Measurements from ENCODE around the gene CPED1. TPM values are rescaled to one million over a fixed set of nuclear protein-coding genes. Genes with fewer than 3 reads are reported as not detected.

CPED1 gene
- total and polyA plus RNA-seq, 5 donors, result 3.9 to 31.1 (median 28.0) TPM

- Histone ChIP-seq H3K4me3 (ENCODE audit: low read length) (no peak overlapping the region), H3K4me1 (ENCODE audit: control insufficient read depth, insufficient read depth, low read length) (no peaks in the 10 kb centered on the region), H3K27ac (ENCODE audit: low read length) (no peak overlapping the region), H3K9me3 (ENCODE audit: control insufficient read depth, low read length) (no peaks in the 10 kb centered on the region), H3K27me3 (ENCODE audit: control insufficient read depth, insufficient read depth) (no peaks in the 10 kb centered on the region)
- DNase-seq (no peak), ATAC-seq (no peak)
- WGBS, result 94% methylated on average over 1 of the region's 1 CpG
- intact Hi-C loops (cut with DNase I), result loop anchor here in 1 of 4 donors (10.0 kb wide), 1 partner anchor 869 kb away; no protein-coding TSS in a partner anchor
Observed at GRCh38 chr7:121126201-121126600, 137.7 kb downstream of the CPED1 start.

GRCh38 chr7:121126801-121127534 is 138.5 kb downstream of the CPED1 start:
- 53% methylated on average over 3 of the region's 3 CpGs for WGBS
- Histone ChIP-seq H3K4me3 (ENCODE audit: low read length) (no peak overlapping the region), H3K4me1 (ENCODE audit: control insufficient read depth, insufficient read depth, low read length) (no peaks in the 10 kb centered on the region), H3K9me3 (ENCODE audit: control insufficient read depth, low read length) (no peaks in the 10 kb centered on the region), H3K27ac (ENCODE audit: low read length) (no peak overlapping the region), H3K27me3 (ENCODE audit: control insufficient read depth, insufficient read depth) (no peaks in the 10 kb centered on the region)
- no peak for DNase-seq
- intact Hi-C loops (cut with DNase I), result loop anchor here in 1 of 4 donors (10.0 kb wide), 1 partner anchor 868 kb away; no protein-coding TSS in a partner anchor
- no peak for ATAC-seq

GRCh38 chr7:121132940-121133339 is 144.4 kb downstream of the CPED1 start:
- Histone ChIP-seq H3K27ac (ENCODE audit: low read length) (no peak overlapping the region), H3K4me1 (ENCODE audit: control insufficient read depth, insufficient read depth, low read length) (no peaks in the 10 kb centered on the region), H3K27me3 (ENCODE audit: control insufficient read depth, insufficient read depth) (no peaks in the 10 kb centered on the region), H3K9me3 (ENCODE audit: control insufficient read depth, low read length) (no peaks in the 10 kb centered on the region), H3K4me3 (ENCODE audit: low read length) (no peak overlapping the region)
- ATAC-seq, result no peak
- intact Hi-C loops (cut with DNase I), result no loop called here
- 0% methylated on average over 1 of the region's 1 CpG for WGBS
- DNase-seq, result no peak

DNA sequence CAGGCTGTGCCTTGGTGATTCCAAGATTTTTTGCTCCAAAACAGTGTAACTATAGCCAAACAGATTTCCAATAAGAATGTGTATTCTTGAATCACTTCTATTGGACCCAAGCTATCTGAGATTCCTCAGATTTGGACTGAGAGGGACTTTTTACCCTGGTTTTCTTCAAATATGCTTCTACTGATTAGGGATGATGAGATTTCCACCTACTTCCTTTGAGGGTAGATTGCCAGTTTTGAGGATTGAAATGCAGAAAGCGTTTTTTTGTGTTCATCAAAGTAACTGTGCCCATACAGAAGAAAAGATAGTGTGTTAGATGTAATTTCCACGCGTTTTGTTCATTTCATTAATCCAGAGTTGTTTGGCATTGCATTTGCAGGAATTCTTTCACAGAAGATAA is 144.9 kb downstream of the CPED1 start:
- DNase-seq (no peak), ATAC-seq (no peak)
- Histone ChIP-seq H3K9me3 (ENCODE audit: control insufficient read depth, low read length) (no peaks in the 10 kb centered on the region), H3K4me1 (ENCODE audit: control insufficient read depth, insufficient read depth, low read length) (no peaks in the 10 kb centered on the region), H3K4me3 (ENCODE audit: low read length) (no peak overlapping the region), H3K27me3 (ENCODE audit: control insufficient read depth, insufficient read depth) (no peaks in the 10 kb centered on the region), H3K27ac (ENCODE audit: low read length) (no peak overlapping the region)
- intact Hi-C loops (cut with DNase I), result no loop called here
- 79% methylated on average over 3 of the region's 3 CpGs for WGBS

DNA sequence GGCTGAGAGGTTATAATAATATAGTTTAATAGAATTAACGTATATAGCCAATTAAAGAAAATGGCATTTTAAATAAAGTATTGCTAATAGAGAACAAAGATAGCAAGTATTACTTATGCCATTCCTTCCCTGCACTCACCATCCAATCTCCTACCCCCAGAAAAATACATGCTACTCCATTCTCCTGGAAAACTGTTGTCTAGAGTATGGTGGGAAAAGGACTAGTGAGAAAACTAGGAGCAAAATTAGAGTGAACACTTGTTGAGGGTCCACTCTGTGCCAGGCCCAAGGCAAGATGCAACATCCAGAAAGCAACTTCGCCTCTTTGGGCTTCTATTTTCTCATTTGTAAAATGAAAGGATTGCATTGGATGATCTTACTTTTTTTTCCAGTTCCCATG is 149.1 kb downstream of the CPED1 start:
- intact Hi-C loops (cut with DNase I), result no loop called here
- WGBS, result 96% methylated on average over 2 of the region's 2 CpGs
- no peak overlapping the region for H3K4me3 ChIP-seq (ENCODE audit: low read length)
- H3K4me1 ChIP-seq (ENCODE audit: control insufficient read depth, insufficient read depth, low read length), result no peaks in the 10 kb centered on the region
- ATAC-seq (no peak), DNase-seq (no peak)
- no peak overlapping the region for H3K27ac ChIP-seq (ENCODE audit: low read length)
- no peaks in the 10 kb centered on the region for H3K27me3 ChIP-seq (ENCODE audit: control insufficient read depth, insufficient read depth)
- H3K9me3 ChIP-seq (ENCODE audit: control insufficient read depth, low read length), result no peaks in the 10 kb centered on the region

DNA sequence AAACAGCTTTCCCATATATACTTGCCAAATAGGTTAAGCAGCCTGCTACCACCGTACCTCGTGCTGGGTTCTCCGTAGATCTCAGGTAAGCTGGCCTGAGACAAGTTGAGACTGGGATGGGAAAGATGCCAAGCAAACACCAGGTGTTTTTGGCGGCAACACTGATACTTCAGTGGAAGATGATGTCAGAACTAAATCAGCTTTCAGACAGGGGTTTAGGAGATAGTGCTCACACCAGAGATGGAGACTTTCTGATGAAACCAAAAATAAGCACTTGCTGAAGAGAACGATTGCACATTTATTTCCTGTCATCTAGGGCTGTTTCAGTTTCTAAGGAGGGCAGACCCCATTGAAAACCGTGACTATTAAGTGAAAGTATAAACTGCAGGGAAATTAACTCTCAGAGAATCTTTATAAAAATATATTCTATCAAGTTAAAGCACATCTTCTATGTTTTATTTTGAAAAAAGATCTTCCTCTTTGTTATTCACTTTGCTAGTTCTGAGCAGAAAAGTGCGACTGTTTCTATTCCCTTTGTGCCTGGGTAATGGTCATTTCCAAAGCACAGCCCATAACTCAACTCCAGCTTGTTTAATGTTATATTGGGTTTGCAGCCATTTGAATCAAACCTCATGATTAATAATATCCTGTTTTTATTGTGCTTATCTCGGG is 149.9 kb downstream of the CPED1 start:
- Histone ChIP-seq H3K27me3 (ENCODE audit: control insufficient read depth, insufficient read depth) (no peaks in the 10 kb centered on the region), H3K27ac (ENCODE audit: low read length) (no peak overlapping the region)
- 74% methylated on average over 8 of the region's 8 CpGs for WGBS

DNA sequence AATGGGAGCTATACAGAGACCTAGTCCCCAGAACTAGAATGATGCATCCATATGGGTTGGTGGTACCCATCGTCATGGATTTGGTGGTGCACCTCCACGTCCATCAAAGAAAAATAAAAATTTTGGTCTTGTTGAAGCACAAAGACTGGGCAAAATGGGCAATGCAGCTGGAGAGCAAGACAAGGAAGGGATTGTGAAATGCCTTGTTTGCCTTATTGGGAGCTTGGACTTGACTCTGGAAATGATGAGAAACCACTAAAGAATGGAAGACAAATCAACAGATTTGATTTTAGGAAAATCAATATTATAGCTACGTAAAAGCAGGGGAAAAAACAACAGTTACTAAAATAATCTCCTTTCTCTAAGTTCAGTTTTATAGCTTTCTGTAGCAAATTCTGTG is 150.9 kb downstream of the CPED1 start:
- H3K4me1 ChIP-seq (ENCODE audit: control insufficient read depth, insufficient read depth, low read length), result no peaks in the 10 kb centered on the region
- 93% methylated on average over 3 of the region's 3 CpGs for WGBS
- no peaks in the 10 kb centered on the region for H3K27me3 ChIP-seq (ENCODE audit: control insufficient read depth, insufficient read depth)
- H3K9me3 ChIP-seq (ENCODE audit: control insufficient read depth, low read length), result no peaks in the 10 kb centered on the region
- ATAC-seq, result no peak
- intact Hi-C loops (cut with DNase I), result no loop called here
- no peak overlapping the region for H3K4me3 ChIP-seq (ENCODE audit: low read length)
- no peak for DNase-seq
- H3K27ac ChIP-seq (ENCODE audit: low read length), result no peak overlapping the region

More for the DNA sequence above, 149.9 kb downstream of the CPED1 start:
- ATAC-seq, result no peak
- Histone ChIP-seq H3K9me3 (ENCODE audit: control insufficient read depth, low read length) (no peaks in the 10 kb centered on the region), H3K4me1 (ENCODE audit: control insufficient read depth, insufficient read depth, low read length) (no peaks in the 10 kb centered on the region), H3K4me3 (ENCODE audit: low read length) (no peak overlapping the region)
- intact Hi-C loops (cut with DNase I), result no loop called here
- DNase-seq, result no peak

GRCh38 chr7:121140790-121141189 is 152.3 kb downstream of the CPED1 start:
- no peak for ATAC-seq
- 92% methylated on average over 1 of the region's 1 CpG for WGBS

GRCh38 chr7:121151774-121152221 is 163.3 kb downstream of the CPED1 start:
- ATAC-seq, result no peak

More at GRCh38 chr7:121140790-121141189, 152.3 kb downstream of the CPED1 start:
- Histone ChIP-seq H3K4me3 (ENCODE audit: low read length) (no peak overlapping the region), H3K9me3 (ENCODE audit: control insufficient read depth, low read length) (no peaks in the 10 kb centered on the region), H3K27ac (ENCODE audit: low read length) (no peak overlapping the region), H3K27me3 (ENCODE audit: control insufficient read depth, insufficient read depth) (no peaks in the 10 kb centered on the region), H3K4me1 (ENCODE audit: control insufficient read depth, insufficient read depth, low read length) (no peaks in the 10 kb centered on the region)
- no peak for DNase-seq
- intact Hi-C loops (cut with DNase I), result no loop called here

DNA sequence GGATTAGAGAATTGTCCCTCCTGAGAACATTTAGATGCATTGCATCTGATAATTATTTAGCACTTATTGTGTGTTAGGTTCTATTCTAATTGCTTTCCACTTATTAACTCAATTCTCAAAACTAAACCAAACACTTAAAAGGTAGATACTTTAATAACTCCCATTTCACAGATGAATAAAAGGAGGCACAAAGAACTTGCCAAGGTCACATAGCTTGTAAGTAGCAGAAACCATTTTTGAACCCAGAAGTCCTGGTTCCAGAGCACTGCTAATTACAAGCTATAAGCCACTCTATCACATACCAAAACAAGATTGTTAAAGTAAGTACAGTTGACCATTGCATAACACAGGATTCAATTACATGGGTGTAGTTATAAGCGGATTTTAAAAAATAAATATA is 164.9 kb downstream of the CPED1 start:
- no peak overlapping the region for H3K27ac ChIP-seq (ENCODE audit: low read length)
- no peaks in the 10 kb centered on the region for H3K4me1 ChIP-seq (ENCODE audit: control insufficient read depth, insufficient read depth, low read length)
- H3K9me3 ChIP-seq (ENCODE audit: control insufficient read depth, low read length), result no peaks in the 10 kb centered on the region
- DNase-seq (no peak), ATAC-seq (no peak)
- WGBS, result 95% methylated on average over 1 of the region's 1 CpG
- H3K4me3 ChIP-seq (ENCODE audit: low read length), result no peak overlapping the region
- no peaks in the 10 kb centered on the region for H3K27me3 ChIP-seq (ENCODE audit: control insufficient read depth, insufficient read depth)
- intact Hi-C loops (cut with DNase I), result no loop called here

More at GRCh38 chr7:121151774-121152221, 163.3 kb downstream of the CPED1 start:
- Histone ChIP-seq H3K27me3 (ENCODE audit: control insufficient read depth, insufficient read depth) (no peaks in the 10 kb centered on the region), H3K27ac (ENCODE audit: low read length) (no peak overlapping the region), H3K4me1 (ENCODE audit: control insufficient read depth, insufficient read depth, low read length) (no peaks in the 10 kb centered on the region), H3K4me3 (ENCODE audit: low read length) (no peak overlapping the region), H3K9me3 (ENCODE audit: control insufficient read depth, low read length) (no peaks in the 10 kb centered on the region)
- 61% methylated on average over 2 of the region's 2 CpGs for WGBS
- intact Hi-C loops (cut with DNase I), result no loop called here
- no peak for DNase-seq

DNA sequence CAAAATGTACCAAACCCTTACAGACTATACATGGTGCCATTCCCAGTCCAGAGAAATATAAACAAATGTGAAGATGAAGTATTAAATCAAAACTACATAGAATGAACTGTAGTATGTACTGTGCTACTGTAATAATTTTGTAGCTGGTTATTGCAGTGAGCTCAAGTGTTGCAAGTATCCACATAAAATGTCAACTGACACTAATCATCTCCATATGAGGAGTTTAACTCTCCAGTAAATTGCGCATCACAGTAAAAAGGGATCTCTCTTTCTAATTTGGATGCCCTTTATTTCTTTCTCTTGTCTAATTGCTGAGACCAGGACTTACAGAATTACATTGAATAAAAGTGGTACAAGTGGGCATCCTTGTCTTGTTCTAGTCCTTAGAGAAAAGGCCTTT is 165.5 kb downstream of the CPED1 start:
- DNase-seq, result no peak
- intact Hi-C loops (cut with DNase I), result no loop called here
- Histone ChIP-seq H3K4me3 (ENCODE audit: low read length) (no peak overlapping the region), H3K27ac (ENCODE audit: low read length) (no peak overlapping the region), H3K4me1 (ENCODE audit: control insufficient read depth, insufficient read depth, low read length) (no peaks in the 10 kb centered on the region), H3K27me3 (ENCODE audit: control insufficient read depth, insufficient read depth) (no peaks in the 10 kb centered on the region), H3K9me3 (ENCODE audit: control insufficient read depth, low read length) (no peaks in the 10 kb centered on the region)
- ATAC-seq, result no peak
- WGBS, result 98% methylated on average over 1 of the region's 1 CpG
